Liver (tissue), 9 donors: ENCODE measurements around the gene DCAF4. TPM values are rescaled to one million over a fixed set of nuclear protein-coding genes. Genes with fewer than 3 reads are reported as not detected.
"Not testable (repeated sequence)": the region's sequence is repeated elsewhere in the genome, so short reads cannot be mapped to it uniquely, and the experiment has no call there.

ENCODE experiments used
- DNase-seq: peaks from one replicate; pipeline ENCODE4 v3.0.0-alpha.2; 2017; ENCODE audit warnings: low spot score
- H3K27ac ChIP-seq, 2 donors: one replicate each; pipeline ENCODE4 v1.7.0; 2013; ENCODE audit warnings: inconsistent platforms in 2 of 2, low read length in 2 of 2, control low read depth in 1 of 2, low read depth in 1 of 2, mild to moderate bottlenecking in 1 of 2
- H3K27me3 ChIP-seq, 4 donors: one replicate each; pipeline versions ENCODE4 v1.6.1 to v1.7.0; 2013; ENCODE audit warnings: low read length in 3 of 4, inconsistent platforms in 1 of 4, mild to moderate bottlenecking in 1 of 4, moderate library complexity in 1 of 4; ENCODE audit not compliant: control insufficient read depth in 4 of 4, insufficient read depth in 4 of 4
- H3K36me3 ChIP-seq, 4 donors: one replicate each; pipeline versions ENCODE4 v1.6.1 to v1.7.0; 2013; ENCODE audit warnings: low read length in 3 of 4, mild to moderate bottlenecking in 3 of 4, low read depth in 1 of 4, moderate library complexity in 1 of 4; ENCODE audit not compliant: control insufficient read depth in 4 of 4, insufficient read depth in 3 of 4
- H3K4me1 ChIP-seq, 4 donors: one replicate each; pipeline versions ENCODE4 v1.6.1 to v1.7.0; 2013; ENCODE audit warnings: low read length in 3 of 4, mild to moderate bottlenecking in 3 of 4, moderate library complexity in 1 of 4; ENCODE audit not compliant: control insufficient read depth in 4 of 4, insufficient read depth in 4 of 4
- H3K4me3 ChIP-seq, 3 donors: one replicate each; pipeline versions ENCODE4 v1.6.1 to v1.7.0; 2013; ENCODE audit warnings: low read length in 3 of 3, control low read depth in 1 of 3, low read depth in 1 of 3, mild to moderate bottlenecking in 1 of 3
- H3K9ac ChIP-seq, 2 donors: one replicate each; pipeline ENCODE4 v1.7.0; 2013; ENCODE audit warnings: low read length in 2 of 2, mild to moderate bottlenecking in 2 of 2, moderate library complexity in 2 of 2, control low read depth in 1 of 2, low read depth in 1 of 2
- H3K9me3 ChIP-seq, 4 donors: one replicate each; pipeline versions ENCODE4 v1.6.1 to v1.7.0; 2013; ENCODE audit warnings: low read length in 3 of 4; ENCODE audit not compliant: control insufficient read depth in 4 of 4
- ATF3 ChIP-seq: IDR thresholded peaks from 2 replicates; pipeline ENCODE4 v1.6.1; 2016; ENCODE audit warnings: antibody characterized with exemption
- EGR1 ChIP-seq, 2 donors: IDR thresholded peaks; 2 replicates each; pipeline ENCODE4 v1.6.1; 2016 to 2018; ENCODE audit warnings: antibody characterized with exemption in 2 of 2, low read depth in 2 of 2
- FOXA1 ChIP-seq: IDR thresholded peaks from 2 replicates; pipeline ENCODE4 v1.6.1; 2016; ENCODE audit warnings: antibody characterized with exemption
- FOXA2 ChIP-seq: IDR thresholded peaks from 2 replicates; pipeline ENCODE4 v1.6.1; 2016; ENCODE audit warnings: antibody characterized with exemption
- GABPA ChIP-seq, 2 donors: IDR thresholded peaks in 1 of 2; conservative IDR thresholded peaks in 1 of 2; 2 replicates each; pipeline ENCODE4 v1.6.1; 2016; ENCODE audit warnings: antibody characterized with exemption in 2 of 2, mild to moderate bottlenecking in 1 of 2, moderate library complexity in 1 of 2
- HNF4A ChIP-seq, 2 donors: conservative IDR thresholded peaks; 2 replicates each; pipeline ENCODE4 v1.6.1; 2016; ENCODE audit warnings: antibody characterized with exemption in 2 of 2, mild to moderate bottlenecking in 2 of 2
- HNF4G ChIP-seq: IDR thresholded peaks from 2 replicates; pipeline ENCODE4 v1.6.1; 2016; ENCODE audit warnings: antibody characterized with exemption
- JUND ChIP-seq, 2 donors: IDR thresholded peaks; 2 replicates each; pipeline ENCODE4 v1.6.1; 2016; ENCODE audit warnings: antibody characterized with exemption in 2 of 2
- NR2F2 ChIP-seq: IDR thresholded peaks from 2 replicates; pipeline ENCODE4 v1.6.1; 2016; ENCODE audit warnings: antibody characterized with exemption
- RAD21 ChIP-seq, 2 donors: IDR thresholded peaks; 2 replicates each; pipeline ENCODE4 v1.6.1; 2016; ENCODE audit warnings: antibody characterized with exemption in 2 of 2, mild to moderate bottlenecking in 2 of 2
- RXRA ChIP-seq, 2 donors: IDR thresholded peaks; 2 replicates each; pipeline ENCODE4 v1.6.1; 2017 to 2018; ENCODE audit warnings: antibody characterized with exemption in 2 of 2, mild to moderate bottlenecking in 1 of 2
- SP1 ChIP-seq: IDR thresholded peaks from 2 replicates; pipeline ENCODE4 v1.6.1; 2018; ENCODE audit warnings: antibody characterized with exemption, mild to moderate bottlenecking
- TAF1 ChIP-seq: conservative IDR thresholded peaks from 2 replicates; pipeline ENCODE4 v1.6.1; 2016; ENCODE audit warnings: antibody characterized with exemption, mild to moderate bottlenecking
- YY1 ChIP-seq: IDR thresholded peaks from 2 replicates; pipeline ENCODE4 v1.6.1; 2016; ENCODE audit warnings: antibody characterized with exemption, mild to moderate bottlenecking
- ZBTB33 ChIP-seq: IDR thresholded peaks from 2 replicates; pipeline ENCODE4 v1.6.1; 2016; ENCODE audit warnings: antibody characterized with exemption
- WGBS: extraction: QIAGEN DNeasy Blood & Tissue Kit; methylation state at CpG from one replicate; pipeline ENCODE4 v1.1.7; 2013; 5-methylcytosine and 5-hydroxymethylcytosine counted together
- polyA plus RNA-seq, 2 donors: library from polyadenylated mRNA; stranded (reverse) in 1 of 2; unstranded in 1 of 2; fragments of 200-250 nt in 1 of 2; fragments of >200 nt in 1 of 2; fragmentation: Nextera tagmentation in 1 of 2; extraction: Ambion mirVana in 1 of 2; gene quantifications; one replicate each; pipeline versions ENCODE4 v1.2.1 to v1.2.3, GENCODE V29; 2013 to 2015
- total RNA-seq, 2 donors: library from RNA; depleted of rRNA; stranded (reverse); fragments of >200 nt; gene quantifications; one replicate each; pipeline ENCODE4 v1.2.3, GENCODE V29; 2014
- TF ChIP-seq, protein P1 (sequence below): fragments of 150-350 bp; IDR thresholded peaks from 2 replicates; pipeline ENCODE4 v1.5.1; 2017; ENCODE audit warnings: improper control_type of control experiment, low read depth, low read length; ENCODE audit not compliant: missing input control
- TF ChIP-seq, protein P2 (sequence below): IDR thresholded peaks from 2 replicates; pipeline ENCODE4 v1.6.1; 2016; ENCODE audit warnings: antibody characterized with exemption, mild to moderate bottlenecking
- TF ChIP-seq, protein P3 (sequence below): IDR thresholded peaks from 2 replicates; pipeline ENCODE4 v1.6.1; 2016; ENCODE audit warnings: antibody characterized with exemption
- donor health status: healthy.
- donor health status: healthy.
- donor health status: healthy.
- donor health status: healthy.
- donor health status: healthy.

The DCAF4 gene
- total and polyA plus RNA-seq, 4 donors: 3.5 to 11.0 (median 6.1) TPM

GRCh38 chr14:72961579-72962335, 35.5 kb downstream of the DCAF4 start:
- Histone ChIP-seq H3K4me1 (no peaks in the 10 kb centered on the region), H3K36me3 (peaks cover 0 to 30% (median 12%) of the 10 kb centered on the region in 4 donors), H3K9ac (no peak overlapping the region), H3K27me3 (no peaks in the 10 kb centered on the region), H3K9me3 (no peaks in the 10 kb centered on the region), H3K27ac (no peak overlapping the region), H3K4me3 (no peak overlapping the region)
- DNase-seq: no peak
- no peak for TF ChIP-seq RAD21 (IDR thresholded peaks at IDR 0.05)
- no peak for TF ChIP-seq ZBTB33
- TF ChIP-seq JUND (IDR thresholded peaks at IDR 0.05): no peak
- no peak for TF ChIP-seq SP1
- no peak for TF ChIP-seq RXRA (IDR thresholded peaks at IDR 0.05)
- no peak for TF ChIP-seq TAF1
- TF ChIP-seq HNF4G: no peak
- TF ChIP-seq, protein P1, sequence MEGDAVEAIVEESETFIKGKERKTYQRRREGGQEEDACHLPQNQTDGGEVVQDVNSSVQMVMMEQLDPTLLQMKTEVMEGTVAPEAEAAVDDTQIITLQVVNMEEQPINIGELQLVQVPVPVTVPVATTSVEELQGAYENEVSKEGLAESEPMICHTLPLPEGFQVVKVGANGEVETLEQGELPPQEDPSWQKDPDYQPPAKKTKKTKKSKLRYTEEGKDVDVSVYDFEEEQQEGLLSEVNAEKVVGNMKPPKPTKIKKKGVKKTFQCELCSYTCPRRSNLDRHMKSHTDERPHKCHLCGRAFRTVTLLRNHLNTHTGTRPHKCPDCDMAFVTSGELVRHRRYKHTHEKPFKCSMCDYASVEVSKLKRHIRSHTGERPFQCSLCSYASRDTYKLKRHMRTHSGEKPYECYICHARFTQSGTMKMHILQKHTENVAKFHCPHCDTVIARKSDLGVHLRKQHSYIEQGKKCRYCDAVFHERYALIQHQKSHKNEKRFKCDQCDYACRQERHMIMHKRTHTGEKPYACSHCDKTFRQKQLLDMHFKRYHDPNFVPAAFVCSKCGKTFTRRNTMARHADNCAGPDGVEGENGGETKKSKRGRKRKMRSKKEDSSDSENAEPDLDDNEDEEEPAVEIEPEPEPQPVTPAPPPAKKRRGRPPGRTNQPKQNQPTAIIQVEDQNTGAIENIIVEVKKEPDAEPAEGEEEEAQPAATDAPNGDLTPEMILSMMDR: no peak
- TF ChIP-seq, protein P2, sequence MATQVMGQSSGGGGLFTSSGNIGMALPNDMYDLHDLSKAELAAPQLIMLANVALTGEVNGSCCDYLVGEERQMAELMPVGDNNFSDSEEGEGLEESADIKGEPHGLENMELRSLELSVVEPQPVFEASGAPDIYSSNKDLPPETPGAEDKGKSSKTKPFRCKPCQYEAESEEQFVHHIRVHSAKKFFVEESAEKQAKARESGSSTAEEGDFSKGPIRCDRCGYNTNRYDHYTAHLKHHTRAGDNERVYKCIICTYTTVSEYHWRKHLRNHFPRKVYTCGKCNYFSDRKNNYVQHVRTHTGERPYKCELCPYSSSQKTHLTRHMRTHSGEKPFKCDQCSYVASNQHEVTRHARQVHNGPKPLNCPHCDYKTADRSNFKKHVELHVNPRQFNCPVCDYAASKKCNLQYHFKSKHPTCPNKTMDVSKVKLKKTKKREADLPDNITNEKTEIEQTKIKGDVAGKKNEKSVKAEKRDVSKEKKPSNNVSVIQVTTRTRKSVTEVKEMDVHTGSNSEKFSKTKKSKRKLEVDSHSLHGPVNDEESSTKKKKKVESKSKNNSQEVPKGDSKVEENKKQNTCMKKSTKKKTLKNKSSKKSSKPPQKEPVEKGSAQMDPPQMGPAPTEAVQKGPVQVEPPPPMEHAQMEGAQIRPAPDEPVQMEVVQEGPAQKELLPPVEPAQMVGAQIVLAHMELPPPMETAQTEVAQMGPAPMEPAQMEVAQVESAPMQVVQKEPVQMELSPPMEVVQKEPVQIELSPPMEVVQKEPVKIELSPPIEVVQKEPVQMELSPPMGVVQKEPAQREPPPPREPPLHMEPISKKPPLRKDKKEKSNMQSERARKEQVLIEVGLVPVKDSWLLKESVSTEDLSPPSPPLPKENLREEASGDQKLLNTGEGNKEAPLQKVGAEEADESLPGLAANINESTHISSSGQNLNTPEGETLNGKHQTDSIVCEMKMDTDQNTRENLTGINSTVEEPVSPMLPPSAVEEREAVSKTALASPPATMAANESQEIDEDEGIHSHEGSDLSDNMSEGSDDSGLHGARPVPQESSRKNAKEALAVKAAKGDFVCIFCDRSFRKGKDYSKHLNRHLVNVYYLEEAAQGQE: no peak
- TF ChIP-seq EGR1 (IDR thresholded peaks at IDR 0.05; ENCODE audit: low read depth in 2 of 2): no peak
- TF ChIP-seq FOXA1: no peak
- TF ChIP-seq HNF4A (conservative IDR thresholded peaks at IDR 0.05): no peak
- no peak for TF ChIP-seq NR2F2
- no peak for TF ChIP-seq GABPA (IDR thresholded peaks at IDR 0.05 in 1 of 2, conservative IDR thresholded peaks at IDR 0.05 in 1 of 2)
- TF ChIP-seq, protein P3, sequence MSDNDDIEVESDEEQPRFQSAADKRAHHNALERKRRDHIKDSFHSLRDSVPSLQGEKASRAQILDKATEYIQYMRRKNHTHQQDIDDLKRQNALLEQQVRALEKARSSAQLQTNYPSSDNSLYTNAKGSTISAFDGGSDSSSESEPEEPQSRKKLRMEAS: no peak
- TF ChIP-seq YY1: no peak
- no peak for TF ChIP-seq FOXA2
- TF ChIP-seq ATF3: no peak
- WGBS: 90% methylated on average over 10 of the region's 10 CpGs

DNA sequence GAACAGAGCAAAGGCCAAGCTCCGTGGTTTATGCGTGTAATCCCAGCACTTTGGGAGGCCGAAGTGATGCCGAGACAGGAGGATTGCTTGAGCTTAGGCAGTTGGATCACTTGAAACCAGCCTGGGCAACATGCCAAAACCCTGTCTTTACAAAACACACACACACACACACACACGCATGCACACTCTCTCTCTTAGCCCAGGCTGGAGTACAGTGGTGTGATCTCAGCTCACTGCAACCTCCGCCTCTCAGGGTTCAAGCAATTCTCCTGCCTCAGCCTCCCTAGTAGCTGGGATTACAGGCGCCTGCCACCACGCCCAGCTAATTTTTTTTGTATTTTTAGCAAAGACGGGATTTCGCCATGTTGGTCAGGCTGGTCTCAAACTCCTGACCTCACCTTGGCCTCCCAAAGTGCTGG, 36.1 kb downstream of the DCAF4 start:
- not testable (repeated sequence) for DNase-seq, H3K9ac ChIP-seq, H3K9me3 ChIP-seq, H3K4me3 ChIP-seq, H3K27ac ChIP-seq, H3K27me3 ChIP-seq, H3K4me1 ChIP-seq
- 84% methylated on average over 10 of the region's 10 CpGs for WGBS
- peaks cover 0 to 27% (median 11%) of the 10 kb centered on the region in 4 donors for H3K36me3 ChIP-seq
